Fibroblast of mammary gland (primary cell): ENCODE measurements around the gene NISCH.

Source experiments
- DNase-seq: peaks from one replicate; pipeline ENCODE4 v3.0.0-alpha.2; 2010; ENCODE audit warnings: low read depth
- H3K4me3 ChIP-seq: 2 replicates; pipeline ENCODE4 v1.5.1; 2011; ENCODE audit warnings: low read depth, mild to moderate bottlenecking, low read length, moderate library complexity; ENCODE audit not compliant: control insufficient read depth
- TF ChIP-seq, protein P1 (sequence below): conservative IDR thresholded peaks from 2 replicates; pipeline ENCODE4 v1.5.1; 2011; ENCODE audit warnings: low read depth, low read length, inconsistent platforms; ENCODE audit not compliant: control insufficient read depth, insufficient read depth

Gene NISCH

DNA sequence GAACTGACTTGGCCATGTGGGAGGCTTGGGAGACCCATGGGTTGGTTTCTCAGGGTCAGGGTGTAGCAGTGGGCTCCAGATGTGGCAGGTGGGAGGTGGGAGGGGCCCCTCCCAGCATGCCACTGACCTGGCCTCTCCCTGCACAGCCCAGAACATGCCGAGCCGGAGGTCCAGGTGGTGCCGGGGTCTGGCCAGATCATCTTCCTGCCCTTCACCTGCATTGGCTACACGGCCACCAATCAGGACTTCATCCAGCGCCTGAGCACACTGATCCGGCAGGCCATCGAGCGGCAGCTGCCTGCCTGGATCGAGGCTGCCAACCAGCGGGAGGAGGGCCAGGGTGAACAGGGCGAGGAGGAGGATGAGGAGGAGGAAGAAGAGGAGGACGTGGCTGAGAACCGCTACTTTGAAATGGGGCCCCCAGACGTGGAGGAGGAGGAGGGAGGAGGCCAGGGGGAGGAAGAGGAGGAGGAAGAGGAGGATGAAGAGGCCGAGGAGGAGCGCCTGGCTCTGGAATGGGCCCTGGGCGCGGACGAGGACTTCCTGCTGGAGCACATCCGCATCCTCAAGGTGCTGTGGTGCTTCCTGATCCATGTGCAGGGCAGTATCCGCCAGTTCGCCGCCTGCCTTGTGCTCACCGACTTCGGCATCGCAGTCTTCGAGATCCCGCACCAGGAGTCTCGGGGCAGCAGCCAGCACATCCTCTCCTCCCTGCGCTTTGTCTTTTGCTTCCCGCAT is 31.8 kb downstream of the NISCH start:
- no peak for DNase-seq
- no peak overlapping the region for H3K4me3 ChIP-seq
- TF ChIP-seq, protein P1, sequence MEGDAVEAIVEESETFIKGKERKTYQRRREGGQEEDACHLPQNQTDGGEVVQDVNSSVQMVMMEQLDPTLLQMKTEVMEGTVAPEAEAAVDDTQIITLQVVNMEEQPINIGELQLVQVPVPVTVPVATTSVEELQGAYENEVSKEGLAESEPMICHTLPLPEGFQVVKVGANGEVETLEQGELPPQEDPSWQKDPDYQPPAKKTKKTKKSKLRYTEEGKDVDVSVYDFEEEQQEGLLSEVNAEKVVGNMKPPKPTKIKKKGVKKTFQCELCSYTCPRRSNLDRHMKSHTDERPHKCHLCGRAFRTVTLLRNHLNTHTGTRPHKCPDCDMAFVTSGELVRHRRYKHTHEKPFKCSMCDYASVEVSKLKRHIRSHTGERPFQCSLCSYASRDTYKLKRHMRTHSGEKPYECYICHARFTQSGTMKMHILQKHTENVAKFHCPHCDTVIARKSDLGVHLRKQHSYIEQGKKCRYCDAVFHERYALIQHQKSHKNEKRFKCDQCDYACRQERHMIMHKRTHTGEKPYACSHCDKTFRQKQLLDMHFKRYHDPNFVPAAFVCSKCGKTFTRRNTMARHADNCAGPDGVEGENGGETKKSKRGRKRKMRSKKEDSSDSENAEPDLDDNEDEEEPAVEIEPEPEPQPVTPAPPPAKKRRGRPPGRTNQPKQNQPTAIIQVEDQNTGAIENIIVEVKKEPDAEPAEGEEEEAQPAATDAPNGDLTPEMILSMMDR, result no peak

GRCh38 chr3:52487788-52488691 is 32.6 kb downstream of the NISCH start:
- no peak overlapping the region for H3K4me3 ChIP-seq
- TF ChIP-seq, protein P1, result no peak
- DNase-seq, result no peak

DNA sequence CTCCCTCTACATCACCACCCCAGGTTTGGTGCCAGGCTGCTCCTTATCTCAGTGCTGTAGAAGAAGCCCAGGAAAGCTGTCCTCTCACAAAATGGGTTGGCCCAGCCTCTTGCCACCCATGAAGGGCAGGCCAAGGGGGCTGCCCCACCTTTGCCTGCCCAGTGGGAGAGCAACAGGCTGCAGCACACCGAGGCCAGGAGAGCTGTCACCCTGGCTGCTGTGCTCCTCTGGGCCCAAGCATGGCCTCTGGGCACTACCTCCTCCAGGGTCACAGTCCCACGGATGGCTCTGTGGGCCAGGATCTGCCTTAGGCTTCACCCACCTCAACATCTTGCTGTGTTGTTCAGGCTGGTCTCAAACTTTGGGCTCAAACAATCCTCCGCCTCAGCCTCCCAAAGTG is 33.3 kb downstream of the NISCH start:
- DNase-seq, result no peak
- no peak overlapping the region for H3K4me3 ChIP-seq
- TF ChIP-seq, protein P1, result no peak

DNA sequence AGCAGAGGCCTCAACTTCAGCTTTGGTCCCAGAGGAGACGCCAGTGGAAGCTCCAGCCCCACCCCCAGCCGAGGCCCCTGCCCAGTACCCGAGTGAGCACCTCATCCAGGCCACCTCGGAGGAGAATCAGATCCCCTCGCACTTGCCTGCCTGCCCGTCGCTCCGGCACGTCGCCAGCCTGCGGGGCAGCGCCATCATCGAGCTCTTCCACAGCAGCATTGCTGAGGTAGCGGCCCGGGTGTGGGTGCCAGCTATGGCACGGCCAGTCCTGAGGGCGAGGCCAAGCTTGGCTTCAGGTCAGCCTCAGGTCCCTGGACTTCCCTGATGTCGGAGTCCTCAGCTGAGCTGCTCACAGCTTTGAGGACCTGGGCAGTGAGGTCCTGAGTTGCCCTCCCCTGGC is 34.0 kb downstream of the NISCH start:
- no peak for DNase-seq
- TF ChIP-seq, protein P1, result no peak
- no peak overlapping the region for H3K4me3 ChIP-seq

GRCh38 chr3:52490035-52490938 is 34.9 kb downstream of the NISCH start:
- H3K4me3 ChIP-seq, result no peak overlapping the region
- TF ChIP-seq, protein P1, result no peak
- no peak for DNase-seq

GRCh38 chr3:52490939-52491526 is 35.6 kb downstream of the NISCH start:
- TF ChIP-seq, protein P1, result no peak
- H3K4me3 ChIP-seq, result no peak overlapping the region
- peak; percentile 64 for DNase-seq
